Chondrocyte (in vitro differentiated cells): ENCODE measurements around the gene MOCS2. TPM values are rescaled to one million over a fixed set of nuclear protein-coding genes. Genes with fewer than 3 reads are reported as not detected.

Experiments used
- DNase-seq: peaks from one replicate; pipeline ENCODE4 v3.0.0; 2021; ENCODE audit warnings: mixed read lengths, low spot score
- H3K27ac Mint-ChIP-seq: one replicate; pipeline ENCODE4 v1.8.0; 2021; ENCODE audit warnings: mild to moderate bottlenecking, moderate library complexity, mixed read lengths; ENCODE audit not compliant: unreplicated experiment
- H3K27me3 Mint-ChIP-seq: 2 replicates; pipeline ENCODE4 v1.8.0; 2021; ENCODE audit warnings: low read depth, mixed read lengths
- H3K36me3 Mint-ChIP-seq: 2 replicates; pipeline ENCODE4 v1.8.0; 2021; ENCODE audit warnings: low read depth, mixed read lengths
- H3K4me1 Mint-ChIP-seq: 2 replicates; pipeline ENCODE4 v1.8.0; 2021; ENCODE audit warnings: low read depth, mild to moderate bottlenecking, mixed read lengths
- H3K4me3 Mint-ChIP-seq: one replicate; pipeline ENCODE4 v1.8.0; 2021; ENCODE audit warnings: mild to moderate bottlenecking, moderate library complexity, mixed read lengths; ENCODE audit not compliant: unreplicated experiment
- H3K9me3 Mint-ChIP-seq: 2 replicates; pipeline ENCODE4 v1.8.0; 2021; ENCODE audit warnings: low read depth, mixed read lengths
- total RNA-seq: library from RNA; stranded (reverse); gene quantifications from 3 replicates; pipeline ENCODE4 v1.2.1, GENCODE V29; 2021
- TF ChIP-seq, protein P1 (sequence below): fragments of 200-600 bp; sonication (generic); IDR thresholded peaks from 2 replicates; pipeline ENCODE4 v1.5.0; 2021; ENCODE audit warnings: antibody characterized with exemption, mild to moderate bottlenecking, moderate library complexity

MOCS2 gene
- total RNA-seq, 1 donor from 2014 or later, result 34.1 TPM

DNA sequence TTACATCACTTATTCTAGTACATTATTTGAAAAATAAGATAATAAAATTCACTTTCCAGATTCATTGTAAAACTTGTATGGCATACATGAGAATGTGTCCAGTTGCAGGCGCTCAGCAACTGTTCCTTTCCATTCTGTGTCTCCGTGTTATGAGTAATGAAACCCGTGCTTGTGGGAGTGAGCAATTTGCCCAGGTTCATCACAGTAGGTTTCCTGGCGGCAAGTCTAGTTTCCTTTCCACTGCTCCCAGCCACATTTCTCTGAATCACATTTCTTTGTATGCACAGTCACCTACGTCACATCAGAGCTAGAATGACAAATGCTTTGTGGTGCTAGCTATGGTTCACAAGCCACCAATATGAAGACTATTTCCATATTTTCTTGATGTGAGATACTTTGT lies 39.9 kb downstream of the MOCS2 start:
- H3K4me1 Mint-ChIP-seq, result peaks cover 6% of the 10 kb centered on the region
- H3K36me3 Mint-ChIP-seq, result no peaks in the 10 kb centered on the region
- TF ChIP-seq, protein P1, sequence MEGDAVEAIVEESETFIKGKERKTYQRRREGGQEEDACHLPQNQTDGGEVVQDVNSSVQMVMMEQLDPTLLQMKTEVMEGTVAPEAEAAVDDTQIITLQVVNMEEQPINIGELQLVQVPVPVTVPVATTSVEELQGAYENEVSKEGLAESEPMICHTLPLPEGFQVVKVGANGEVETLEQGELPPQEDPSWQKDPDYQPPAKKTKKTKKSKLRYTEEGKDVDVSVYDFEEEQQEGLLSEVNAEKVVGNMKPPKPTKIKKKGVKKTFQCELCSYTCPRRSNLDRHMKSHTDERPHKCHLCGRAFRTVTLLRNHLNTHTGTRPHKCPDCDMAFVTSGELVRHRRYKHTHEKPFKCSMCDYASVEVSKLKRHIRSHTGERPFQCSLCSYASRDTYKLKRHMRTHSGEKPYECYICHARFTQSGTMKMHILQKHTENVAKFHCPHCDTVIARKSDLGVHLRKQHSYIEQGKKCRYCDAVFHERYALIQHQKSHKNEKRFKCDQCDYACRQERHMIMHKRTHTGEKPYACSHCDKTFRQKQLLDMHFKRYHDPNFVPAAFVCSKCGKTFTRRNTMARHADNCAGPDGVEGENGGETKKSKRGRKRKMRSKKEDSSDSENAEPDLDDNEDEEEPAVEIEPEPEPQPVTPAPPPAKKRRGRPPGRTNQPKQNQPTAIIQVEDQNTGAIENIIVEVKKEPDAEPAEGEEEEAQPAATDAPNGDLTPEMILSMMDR, result no peak
- H3K27ac Mint-ChIP-seq, result no peak overlapping the region
- no peak overlapping the region for H3K4me3 Mint-ChIP-seq
- DNase-seq, result no peak
- peaks cover 5% of the 10 kb centered on the region for H3K27me3 Mint-ChIP-seq
- no peaks in the 10 kb centered on the region for H3K9me3 Mint-ChIP-seq

DNA sequence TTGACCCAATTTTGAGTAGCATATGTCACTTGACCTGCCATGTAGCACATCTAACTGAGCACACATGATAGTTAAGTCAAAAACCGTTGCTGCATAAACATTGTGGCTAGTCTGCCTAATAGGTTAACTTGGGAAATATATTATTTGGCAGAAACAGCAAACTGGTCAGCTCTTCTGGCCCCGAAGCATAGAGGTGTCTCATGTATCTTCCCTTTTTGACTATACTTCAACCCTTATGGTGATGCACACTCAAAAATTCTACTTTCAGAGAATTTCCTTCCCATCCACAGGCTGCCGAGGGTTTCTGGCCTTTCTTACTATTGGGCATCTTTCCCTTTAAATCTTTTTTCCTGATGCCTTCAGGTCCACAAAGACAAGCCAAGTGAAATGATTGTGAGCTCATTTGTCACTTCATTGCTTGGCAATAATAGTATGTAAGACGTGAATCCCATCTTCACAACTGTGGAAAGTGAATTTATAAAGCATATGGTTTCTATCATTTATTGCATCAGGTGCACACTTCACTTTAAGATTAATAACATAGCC lies 41.2 kb downstream of the MOCS2 start:
- H3K27ac Mint-ChIP-seq, result no peak overlapping the region
- no peaks in the 10 kb centered on the region for H3K9me3 Mint-ChIP-seq
- H3K4me3 Mint-ChIP-seq, result no peak overlapping the region
- H3K27me3 Mint-ChIP-seq, result peaks cover under 1% of the 10 kb centered on the region
- TF ChIP-seq, protein P1, result no peak
- H3K36me3 Mint-ChIP-seq, result no peaks in the 10 kb centered on the region
- DNase-seq, result no peak
- peaks cover 6% of the 10 kb centered on the region for H3K4me1 Mint-ChIP-seq

DNA sequence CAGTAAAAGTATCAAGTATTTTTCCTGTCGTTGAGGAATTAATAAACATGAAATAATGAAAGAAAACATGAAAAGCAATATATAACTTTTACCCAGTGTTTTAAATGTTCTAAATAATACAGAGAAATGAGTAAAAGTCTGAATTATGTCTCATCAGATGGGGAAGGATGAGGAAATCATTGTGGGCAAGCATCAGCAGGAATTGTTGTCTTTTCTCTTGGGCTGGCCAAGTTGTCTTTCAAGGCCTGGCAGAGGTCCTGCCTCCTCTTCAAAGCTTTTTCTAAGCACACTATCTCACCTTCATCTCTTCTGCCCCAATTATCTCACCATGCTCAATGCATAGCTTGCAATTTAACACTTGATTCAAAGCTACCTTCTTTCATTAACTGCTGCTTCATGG lies 41.9 kb downstream of the MOCS2 start:
- H3K27ac Mint-ChIP-seq, result no peak overlapping the region
- DNase-seq, result no peak
- no peaks in the 10 kb centered on the region for H3K9me3 Mint-ChIP-seq
- no peak overlapping the region for H3K4me3 Mint-ChIP-seq
- peaks cover 6% of the 10 kb centered on the region for H3K4me1 Mint-ChIP-seq
- TF ChIP-seq, protein P1, result no peak
- no peaks in the 10 kb centered on the region for H3K36me3 Mint-ChIP-seq
- no peaks in the 10 kb centered on the region for H3K27me3 Mint-ChIP-seq

DNA sequence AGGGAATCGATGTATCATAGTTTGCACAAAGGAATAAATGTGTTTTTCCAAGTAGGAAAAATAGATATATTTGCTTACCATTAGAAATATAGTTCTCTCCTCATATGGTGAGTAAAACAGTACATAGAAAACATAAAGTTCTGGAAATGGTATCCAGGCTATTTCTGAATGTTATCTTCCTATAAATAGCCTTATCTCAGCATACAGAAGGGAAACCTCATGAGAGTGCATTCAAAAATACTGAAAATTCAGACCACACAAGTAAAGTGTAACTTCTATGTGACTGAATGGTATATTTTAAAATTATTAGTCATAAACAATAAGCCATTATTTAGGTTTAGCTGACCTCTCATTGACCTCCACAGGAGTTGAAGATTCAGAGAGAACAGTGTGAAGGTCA lies 43.5 kb downstream of the MOCS2 start:
- TF ChIP-seq, protein P1, result no peak
- Mint-ChIP-seq H3K4me1 (peaks cover 3% of the 10 kb centered on the region), H3K36me3 (no peaks in the 10 kb centered on the region), H3K9me3 (no peaks in the 10 kb centered on the region), H3K4me3 (no peak overlapping the region), H3K27ac (no peak overlapping the region), H3K27me3 (no peaks in the 10 kb centered on the region)
- DNase-seq, result no peak

DNA sequence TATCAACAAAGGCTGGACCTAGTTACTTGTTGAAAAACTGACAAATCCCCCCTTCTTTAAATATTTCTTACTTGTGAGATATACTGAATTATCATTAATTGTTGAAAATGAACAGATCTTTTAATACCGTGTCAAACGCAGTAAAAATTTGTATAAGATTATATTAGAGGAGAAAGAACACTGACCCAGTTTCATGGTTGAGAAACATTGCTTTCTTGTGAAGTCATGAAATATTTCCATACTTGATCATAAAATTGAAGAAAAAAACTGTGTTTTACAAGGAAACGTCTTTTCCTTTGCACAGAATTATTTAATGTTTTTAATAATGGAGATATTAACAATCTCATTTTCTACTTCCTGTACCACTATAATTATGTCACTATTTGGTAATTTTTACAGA lies 45.8 kb downstream of the MOCS2 start:
- Mint-ChIP-seq H3K27me3 (no peaks in the 10 kb centered on the region), H3K4me1 (no peaks in the 10 kb centered on the region), H3K27ac (no peak overlapping the region), H3K36me3 (no peaks in the 10 kb centered on the region), H3K9me3 (no peaks in the 10 kb centered on the region), H3K4me3 (no peak overlapping the region)
- DNase-seq, result no peak
- TF ChIP-seq, protein P1, result no peak
